H1 (cell line): ENCODE measurements around the gene JAG2. TPM values are rescaled to one million over a fixed set of nuclear protein-coding genes. Genes with fewer than 3 reads are reported as not detected.

Source experiments
- CTCF ChIA-PET: fragments of 300-600 bp; sonication (Branson Sonifier 250); formaldehyde crosslinking; loops from one replicate; lab custom pipeline; 2021; ENCODE audit not compliant: partially characterized antibody; lab: Charles Lee
- POLR2A ChIA-PET: fragments of 300-600 bp; sonication (Branson Sonifier 250); formaldehyde crosslinking; loops from one replicate; lab custom pipeline; 2021; ENCODE audit warnings: inconsistent platforms; ENCODE audit not compliant: partially characterized antibody; lab: Charles Lee
- DNase-seq, 2 experiments: peaks; one replicate each; pipeline versions ENCODE4 v3.0.0 to v3.0.0-alpha.2; 2010 to 2022; ENCODE audit warnings: low spot score in 2 of 2, low read depth in 1 of 2, mixed read lengths in 1 of 2
- FAIRE-seq: peaks from 2 replicates; lab custom pipeline; 2011; peaks lifted over from hg19 to GRCh38; lab: Jason Lieb, UNC
- H2AFZ ChIP-seq: 2 replicates; pipeline ENCODE4 v1.8.1; 2012; ENCODE audit warnings: low read length, inconsistent platforms
- H2AK5ac ChIP-seq: 2 replicates; pipeline ENCODE4 v1.6.1; 2013; ENCODE audit warnings: low read depth, low read length
- H2BK120ac ChIP-seq: replicated peaks from 2 replicates; pipeline ENCODE3; 2013; ENCODE audit warnings: low read depth, low read length, inconsistent platforms
- H2BK12ac ChIP-seq: 2 replicates; pipeline ENCODE4 v1.6.1; 2013; ENCODE audit warnings: low read depth, low read length
- H2BK15ac ChIP-seq: 2 replicates; pipeline ENCODE4 v1.6.1; 2013; ENCODE audit warnings: low read length
- H2BK20ac ChIP-seq: 2 replicates; pipeline ENCODE4 v1.6.1; 2013; ENCODE audit warnings: low read length
- H2BK5ac ChIP-seq: 2 replicates; pipeline ENCODE4 v1.6.1; 2013; ENCODE audit warnings: low read depth, low read length
- H3K14ac ChIP-seq: 2 replicates; pipeline ENCODE4 v1.6.1; 2013; ENCODE audit warnings: inconsistent platforms; ENCODE audit not compliant: insufficient read length
- H3K18ac ChIP-seq: 2 replicates; pipeline ENCODE4 v1.6.1; 2013; ENCODE audit warnings: low read length; ENCODE audit errors: extremely low read depth
- H3K23ac ChIP-seq: 2 replicates; pipeline ENCODE4 v1.6.1; 2013; ENCODE audit warnings: inconsistent platforms; ENCODE audit not compliant: insufficient read length
- H3K23me2 ChIP-seq: 2 replicates; pipeline ENCODE4 v1.6.1; 2013; ENCODE audit warnings: low read depth, low read length
- H3K27ac ChIP-seq: 2 replicates; pipeline ENCODE4 v1.6.1; 2011; ENCODE audit warnings: low read depth, low read length, inconsistent platforms
- H3K27me3 ChIP-seq, 4 experiments: replicated peaks in 1 of 4; 1 replicate in 1 of 4; 2 replicates in 3 of 4; pipeline versions ENCODE4 v1.6.1 to v1.8.1; 2011 to 2013; ENCODE audit warnings: low read length in 3 of 4, mild to moderate bottlenecking in 3 of 4, inconsistent platforms in 2 of 4, mixed read lengths in 2 of 4, moderate library complexity in 1 of 4; ENCODE audit not compliant: control insufficient read depth in 3 of 4, insufficient read depth in 3 of 4; ENCODE audit errors: extremely low read depth in 1 of 4
- H3K36me3 ChIP-seq, 4 experiments: 2 replicates each; pipeline versions ENCODE4 v1.6.1 to v1.8.1; 2011 to 2013; ENCODE audit warnings: mild to moderate bottlenecking in 4 of 4, low read length in 3 of 4, moderate library complexity in 2 of 4, control low read depth in 1 of 4, inconsistent platforms in 1 of 4; ENCODE audit not compliant: insufficient read depth in 4 of 4, control insufficient read depth in 2 of 4
- H3K4ac ChIP-seq: replicated peaks from 2 replicates; pipeline ENCODE3; 2013; ENCODE audit warnings: low read length, low read depth, mixed read lengths, inconsistent platforms; ENCODE audit not compliant: insufficient read length
- H3K4me1 ChIP-seq, 4 experiments: replicated peaks in 1 of 4; 1 replicate in 1 of 4; 2 replicates in 3 of 4; pipeline versions ENCODE4 v1.6.1 to v1.8.1; 2011 to 2013; ENCODE audit warnings: low read length in 3 of 4, inconsistent platforms in 2 of 4, mixed read lengths in 1 of 4; ENCODE audit not compliant: insufficient read depth in 4 of 4, control insufficient read depth in 3 of 4
- H3K4me2 ChIP-seq, 2 experiments: 2 replicates each; pipeline versions ENCODE4 v1.6.1 to v1.8.1; 2011 to 2013; ENCODE audit warnings: low read depth in 2 of 2, low read length in 2 of 2, control low read depth in 1 of 2, inconsistent platforms in 1 of 2, mild to moderate bottlenecking in 1 of 2; ENCODE audit not compliant: insufficient read depth in 1 of 2
- H3K4me3 ChIP-seq, 4 experiments: fragments of 200-600, 300-600 bp in 1 of 4; sonication (generic), shearing (Covaris generic), sonication (Bioruptor Twin) in 1 of 4; 2 replicates each; pipeline versions ENCODE4 v1.5.1 to v1.8.1; 2011 to 2016; ENCODE audit warnings: low read length in 4 of 4, low read depth in 3 of 4, control low read depth in 2 of 4, inconsistent platforms in 2 of 4, mild to moderate bottlenecking in 2 of 4, mixed read lengths in 1 of 4, moderate library complexity in 1 of 4; ENCODE audit not compliant: insufficient read depth in 2 of 4; ENCODE audit errors: extremely low read depth in 1 of 4
- H3K56ac ChIP-seq: replicated peaks from 2 replicates; pipeline ENCODE3; 2013; ENCODE audit warnings: low read depth, mild to moderate bottlenecking, mixed read lengths, low read length, inconsistent platforms; ENCODE audit not compliant: insufficient read length
- H3K79me1 ChIP-seq: 2 replicates; pipeline ENCODE4 v1.6.1; 2013; ENCODE audit warnings: low read depth, low read length, control low read depth
- H3K79me2 ChIP-seq, 2 experiments: 2 replicates each; pipeline versions ENCODE4 v1.6.1 to v1.8.1; 2012 to 2013; ENCODE audit warnings: low read length in 2 of 2, mild to moderate bottlenecking in 2 of 2, inconsistent platforms in 1 of 2; ENCODE audit not compliant: insufficient read depth in 2 of 2, control insufficient read depth in 1 of 2
- H3K9ac ChIP-seq, 4 experiments: replicated peaks in 1 of 4; 1 replicate in 1 of 4; 2 replicates in 3 of 4; pipeline versions ENCODE4 v1.6.1 to v1.8.1; 2011 to 2013; ENCODE audit warnings: low read depth in 3 of 4, low read length in 3 of 4, control low read depth in 2 of 4, mild to moderate bottlenecking in 2 of 4, moderate library complexity in 2 of 4, inconsistent platforms in 1 of 4; ENCODE audit errors: extremely low read depth in 1 of 4
- H3K9me3 ChIP-seq, 2 experiments: 2 replicates each; pipeline versions ENCODE4 v1.6.1 to v1.8.1; 2012 to 2013; ENCODE audit warnings: mild to moderate bottlenecking in 2 of 2, moderate library complexity in 2 of 2, control low read depth in 1 of 2, inconsistent platforms in 1 of 2, low read depth in 1 of 2, low read length in 1 of 2, mixed read lengths in 1 of 2; ENCODE audit not compliant: insufficient read depth in 2 of 2
- H4K20me1 ChIP-seq, 2 experiments: replicated peaks in 1 of 2; 2 replicates each; pipeline versions ENCODE3 to v1.8.1; 2011 to 2013; ENCODE audit warnings: inconsistent platforms in 2 of 2, low read length in 2 of 2, mild to moderate bottlenecking in 1 of 2; ENCODE audit not compliant: insufficient read depth in 2 of 2, control insufficient read depth in 1 of 2
- H4K5ac ChIP-seq: 2 replicates; pipeline ENCODE4 v1.6.1; 2013; ENCODE audit warnings: low read length, low read depth, mixed read lengths, inconsistent platforms; ENCODE audit not compliant: insufficient read length
- H4K8ac ChIP-seq: 2 replicates; pipeline ENCODE4 v1.8.0; 2013; ENCODE audit warnings: mild to moderate bottlenecking, moderate library complexity, low read length, inconsistent platforms; ENCODE audit not compliant: insufficient read depth; ENCODE audit errors: extremely low read depth
- H4K91ac ChIP-seq: replicated peaks from 2 replicates; pipeline ENCODE3; 2013; ENCODE audit warnings: low read length, mixed read lengths, inconsistent platforms; ENCODE audit not compliant: insufficient read length
- CBX8 ChIP-seq: fragments of 300-800, 300-1000 bp; sonication (generic); IDR thresholded peaks from 2 replicates; pipeline ENCODE4 v1.7.1; 2016; ENCODE audit warnings: low read depth, low read length, borderline replicate concordance
- E2F6 ChIP-seq: IDR thresholded peaks from 2 replicates; pipeline ENCODE4 v1.6.1; 2012; ENCODE audit warnings: inconsistent platforms
- EGR1 ChIP-seq: IDR thresholded peaks from 2 replicates; pipeline ENCODE4 v1.6.1; 2011; ENCODE audit warnings: low read depth, low read length, borderline replicate concordance
- EZH2 ChIP-seq: fragments of 200-600 bp; sonication (generic); IDR thresholded peaks from 2 replicates; pipeline ENCODE4 v1.7.1; 2012; ENCODE audit warnings: low read depth, mild to moderate bottlenecking, moderate library complexity, low read length, inconsistent platforms; ENCODE audit not compliant: severe bottlenecking
- HDAC2 ChIP-seq, 2 experiments: fragments of 300-600 bp in 1 of 2; sonication (generic) in 1 of 2; IDR thresholded peaks; 2 replicates each; pipeline ENCODE4 v1.6.1; 2011 to 2012; ENCODE audit warnings: low read depth in 2 of 2, low read length in 2 of 2, mild to moderate bottlenecking in 2 of 2, moderate library complexity in 2 of 2, borderline replicate concordance in 1 of 2, inconsistent platforms in 1 of 2
- KDM4A ChIP-seq: IDR thresholded peaks from one replicate; pipeline ENCODE4 v1.7.1; 2012; ENCODE audit warnings: low read depth, mild to moderate bottlenecking, moderate library complexity, low read length, inconsistent platforms; ENCODE audit not compliant: severe bottlenecking
- MAX ChIP-seq: IDR thresholded peaks from 2 replicates; pipeline ENCODE4 v1.6.1; 2012; ENCODE audit warnings: inconsistent platforms
- RBBP5 ChIP-seq: IDR thresholded peaks from 2 replicates; pipeline ENCODE4 v1.7.1; 2012; ENCODE audit warnings: low read depth, mild to moderate bottlenecking, inconsistent platforms, low read length, moderate library complexity, borderline replicate concordance
- SIX5 ChIP-seq: IDR thresholded peaks from 2 replicates; pipeline ENCODE4 v1.6.1; 2011; ENCODE audit warnings: mild to moderate bottlenecking, low read depth, low read length
- TAF1 ChIP-seq: IDR thresholded peaks from 2 replicates; pipeline ENCODE4 v1.6.1; 2011; ENCODE audit warnings: mild to moderate bottlenecking, low read depth, low read length
- WGBS, 2 experiments: shearing (Covaris generic) in 1 of 2; methylation state at CpG; one replicate each; pipeline versions ENCODE4 v1.1.6 to v1.1.7; 2013 to 2015; ENCODE audit warnings: low lambda C conversion rate in 2 of 2, mixed read lengths in 2 of 2, inconsistent platforms in 1 of 2, low coverage in 1 of 2, missing lambda C conversion rate in 1 of 2; ENCODE audit not compliant: insufficient replicate concordance in 2 of 2, insufficient coverage in 1 of 2, insufficient read length in 1 of 2; ENCODE audit errors: extremely low coverage in 1 of 2, missing lambda C conversion rate in 1 of 2; 5-methylcytosine and 5-hydroxymethylcytosine counted together
- polyA plus RNA-seq, 7 experiments: library from polyadenylated mRNA; depleted of rRNA in 3 of 7; stranded (reverse) in 5 of 7; unstranded in 2 of 7; fragments of >200 nt in 5 of 7; fragments of 200-250 nt in 2 of 7; gene quantifications; 1 replicate in 5 of 7; 2 replicates in 1 of 7; 4 replicates in 1 of 7; pipeline versions ENCODE4 v1.2.1 to v1.2.3, GENCODE V29; 2011 to 2013; ENCODE audit warnings: missing spikeins in 2 of 7, mixed read lengths in 2 of 7
- total RNA-seq: library from RNA; stranded (reverse); fragmentation: NEBNext Ultra II Directional; extraction: Animal tissue kit (Norgen Biotek cat#: 25700); gene quantifications from 2 replicates; pipeline ENCODE4 v1.2.1, GENCODE V29; 2021

JAG2 gene
- total and polyA plus RNA-seq, 2 of the 8 experiments (the other 6 are each of a cell fraction or from before 2014, with no cell fraction given) = 2.8 to 6.2 TPM

GRCh38 chr14:105167303-105168092, 1.1 kb downstream of the JAG2 start:
- H2BK15ac ChIP-seq = no peak overlapping the region
- no peak overlapping the region for H3K14ac ChIP-seq
- POLR2A ChIA-PET = no interaction called here
- peaks cover 4% of the 10 kb centered on the region; the same call in 1 of the 2 replicates for H3K23me2 ChIP-seq
- H3K4ac ChIP-seq = peak overlapping the region; percentile 94
- peak overlapping the region; percentile 23 to 59 (median 31) for H3K4me3 ChIP-seq
- WGBS, 2 experiments = 8% methylated on average over 42 of the region's 116 CpGs; no CpG with 5 or more reads in 1 of the 2 experiments
- no peak overlapping the region for H2BK20ac ChIP-seq
- no peak for FAIRE-seq
- DNase-seq = no peak
- no peak overlapping the region for H2AFZ ChIP-seq
- peak overlapping the region; percentile 81 to 90 for H3K4me2 ChIP-seq
- no peak overlapping the region for H2AK5ac ChIP-seq
- H3K79me2 ChIP-seq = no peaks in the 10 kb centered on the region
- no peak overlapping the region for H2BK120ac ChIP-seq
- H3K9ac ChIP-seq = no peak overlapping the region
- H3K36me3 ChIP-seq = no peaks in the 10 kb centered on the region
- no peak overlapping the region for H3K23ac ChIP-seq
- no peak overlapping the region for H2BK5ac ChIP-seq
- H3K27me3 ChIP-seq = peaks cover 9 to 26% (median 18%) of the 10 kb centered on the region in 4 experiments
- H4K20me1 ChIP-seq = peaks cover 7 to 22% of the 10 kb centered on the region in 2 experiments
- H3K79me1 ChIP-seq = peaks cover 3% of the 10 kb centered on the region
- H4K8ac ChIP-seq = no peak overlapping the region
- no peak overlapping the region for H3K56ac ChIP-seq
- peak overlapping the region; percentile 48; the same call in 1 of the 2 replicates for H3K18ac ChIP-seq
- no peaks in the 10 kb centered on the region for H3K9me3 ChIP-seq
- H3K4me1 ChIP-seq = peaks cover 0 to 6% (median 3%) of the 10 kb centered on the region in 4 experiments; a peak in 6 of 7 replicates
- CTCF ChIA-PET = interaction anchor here (1.0 to 3.6 kb wide), 8 partner anchors 12 to 73 kb away, joined by 3 to 27 read pairs (median 4); no protein-coding TSS in a partner anchor
- peak overlapping the region; percentile 81 for H4K91ac ChIP-seq
- peak overlapping the region; percentile 84; the same call in 1 of the 2 replicates for H2BK12ac ChIP-seq
- H4K5ac ChIP-seq = no peak overlapping the region
- H3K27ac ChIP-seq = no peak overlapping the region
- peak; percentile 79 for TF ChIP-seq MAX
- peak; percentile 45 for TF ChIP-seq EZH2
- 0 out of 4 replicates have a peak, but pooled peaks of 1 of the 2 experiments have one; percentile 23 for TF ChIP-seq HDAC2 (IDR thresholded peaks at IDR 0.05; ENCODE audit: borderline replicate concordance in 1 of 2, low read depth in 2 of 2, low read length in 2 of 2)
- TF ChIP-seq EGR1 = no peak
- TF ChIP-seq SIX5 = no peak
- peak; percentile 64; the same call in 1 of the 2 replicates for TF ChIP-seq RBBP5
- TF ChIP-seq KDM4A = peak; percentile 91
- no peak for TF ChIP-seq CBX8
- peak; percentile 69 for TF ChIP-seq E2F6
- no peak for TF ChIP-seq TAF1
